ENCODE data around the gene LRRIQ3. TPM values are rescaled to one million over a fixed set of nuclear protein-coding genes. Genes with fewer than 3 reads are reported as not detected.

Gene LRRIQ3
- total and polyA plus RNA-seq, 8 donors = 0.15 to 1.1 (median 0.54) TPM

DNA sequence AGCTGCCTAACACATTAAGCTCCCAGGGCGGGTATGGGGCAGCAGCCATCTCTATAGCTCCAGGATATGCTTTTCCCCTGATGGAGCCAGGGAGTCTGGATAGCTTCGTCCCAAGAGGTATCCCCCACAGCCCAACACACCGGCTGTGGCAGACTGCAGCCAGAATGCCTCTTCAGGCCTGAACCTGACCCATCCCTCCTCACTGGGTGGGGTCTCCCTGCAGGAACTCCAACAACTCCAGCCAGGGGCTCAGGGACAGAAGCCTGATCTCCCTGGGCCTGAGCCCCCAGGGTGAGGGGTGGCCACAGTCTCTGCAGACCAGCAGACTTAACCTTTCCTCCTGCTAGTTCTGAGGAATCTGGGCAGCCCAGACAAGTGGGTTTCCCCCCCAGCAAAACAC, 159.9 kb downstream of the LRRIQ3 start:
- H3K27me3 ChIP-seq = no peaks in the 10 kb centered on the region
- no peak for DNase-seq
- H3K27ac ChIP-seq = no peak overlapping the region
- H3K4me1 ChIP-seq = no peaks in the 10 kb centered on the region
- no peak for TF ChIP-seq CTCF (IDR thresholded peaks at IDR 0.05)
- 53 to 67% methylated on average over 3 of the region's 3 CpGs for WGBS, 2 donors
- no peak for ATAC-seq
- no peaks in the 10 kb centered on the region for H3K36me3 ChIP-seq
- H3K9me3 ChIP-seq = no peaks in the 10 kb centered on the region
- no peak for FAIRE-seq
- intact Hi-C loops (cut with DNase I) = no loop called here
- H3K4me3 ChIP-seq = no peak overlapping the region

DNA sequence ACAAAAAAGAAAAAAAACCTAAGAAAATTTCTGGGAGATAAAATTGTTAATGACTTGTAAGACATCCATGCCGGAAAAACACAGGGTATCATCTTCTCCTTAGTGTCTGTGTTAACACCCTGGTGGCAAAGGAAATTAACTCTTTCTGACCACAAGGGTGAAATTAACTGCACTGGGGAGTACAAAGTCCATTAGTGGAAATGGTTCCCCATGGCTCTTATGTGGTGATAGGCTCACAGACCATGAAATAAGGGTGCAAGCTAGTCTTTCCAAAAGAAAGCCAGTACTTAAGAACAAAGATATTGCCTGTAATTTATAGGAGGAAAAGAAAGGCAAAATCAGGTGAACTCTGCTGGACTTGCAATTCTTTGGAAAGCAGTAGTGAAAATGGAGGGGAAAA, 185.4 kb downstream of the LRRIQ3 start:
- ATAC-seq (no peak), DNase-seq (no peak), FAIRE-seq (no peak)
- H3K27ac ChIP-seq = no peak overlapping the region
- 11 to 27% methylated on average over 1 of the region's 1 CpG for WGBS, 2 donors
- no peaks in the 10 kb centered on the region for H3K4me1 ChIP-seq
- no peaks in the 10 kb centered on the region for H3K27me3 ChIP-seq
- no peaks in the 10 kb centered on the region for H3K9me3 ChIP-seq
- H3K36me3 ChIP-seq = no peaks in the 10 kb centered on the region
- no peak for TF ChIP-seq CTCF (IDR thresholded peaks at IDR 0.05)
- intact Hi-C loops (cut with DNase I) = no loop called here
- no peak overlapping the region for H3K4me3 ChIP-seq

GRCh38 chr1:74011736-74012135, 186.2 kb downstream of the LRRIQ3 start:
- FAIRE-seq = no peak
- Histone ChIP-seq H3K27me3 (no peaks in the 10 kb centered on the region), H3K4me1 (no peaks in the 10 kb centered on the region), H3K27ac (no peak overlapping the region), H3K9me3 (no peaks in the 10 kb centered on the region), H3K36me3 (no peaks in the 10 kb centered on the region), H3K4me3 (no peak overlapping the region)
- no peak for TF ChIP-seq CTCF (IDR thresholded peaks at IDR 0.05)
- intact Hi-C loops (cut with DNase I) = no loop called here
- DNase-seq = no peak
- no peak for ATAC-seq

GRCh38 chr1:74010206-74010605, 187.8 kb downstream of the LRRIQ3 start:
- DNase-seq = no peak
- intact Hi-C loops (cut with DNase I) = no loop called here
- Histone ChIP-seq H3K4me3 (no peak overlapping the region), H3K36me3 (no peaks in the 10 kb centered on the region), H3K27ac (no peak overlapping the region), H3K27me3 (no peaks in the 10 kb centered on the region), H3K4me1 (no peaks in the 10 kb centered on the region), H3K9me3 (no peaks in the 10 kb centered on the region)
- no peak for FAIRE-seq
- ATAC-seq = no peak
- no peak for TF ChIP-seq CTCF (IDR thresholded peaks at IDR 0.05)
- WGBS, 2 donors = 86 to 92% methylated on average over 7 of the region's 7 CpGs

DNA sequence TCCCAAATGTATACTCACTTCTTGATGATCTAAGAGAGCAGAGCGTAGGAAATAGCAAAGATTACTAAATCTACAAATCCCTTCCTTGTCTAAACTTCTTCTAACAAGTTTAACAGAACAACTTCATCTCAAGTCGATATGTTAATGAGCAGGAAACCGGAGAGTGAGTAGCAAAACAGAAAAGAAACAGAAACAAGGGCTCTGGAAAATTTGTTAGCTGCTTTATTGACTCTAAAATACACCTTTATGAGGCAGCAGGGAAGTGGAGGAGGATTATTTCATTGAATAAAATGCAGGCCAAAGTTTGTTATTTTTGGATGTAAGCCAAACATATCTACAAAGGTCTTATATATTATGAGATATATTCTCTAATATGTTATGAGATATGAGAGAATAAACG, 192.4 kb downstream of the LRRIQ3 start:
- 47 to 58% methylated on average over 4 of the region's 4 CpGs for WGBS, 2 donors
- FAIRE-seq (no peak), DNase-seq (no peak), ATAC-seq (no peak)
- no peak for TF ChIP-seq CTCF (IDR thresholded peaks at IDR 0.05)
- H3K4me3 ChIP-seq = no peak overlapping the region
- H3K9me3 ChIP-seq = no peaks in the 10 kb centered on the region
- H3K27me3 ChIP-seq = no peaks in the 10 kb centered on the region
- no peak overlapping the region for H3K27ac ChIP-seq
- intact Hi-C loops (cut with DNase I) = no loop called here
- no peaks in the 10 kb centered on the region for H3K4me1 ChIP-seq
- no peaks in the 10 kb centered on the region for H3K36me3 ChIP-seq
